ENCODE results near the gene COMMD9.

COMMD9 gene

DNA sequence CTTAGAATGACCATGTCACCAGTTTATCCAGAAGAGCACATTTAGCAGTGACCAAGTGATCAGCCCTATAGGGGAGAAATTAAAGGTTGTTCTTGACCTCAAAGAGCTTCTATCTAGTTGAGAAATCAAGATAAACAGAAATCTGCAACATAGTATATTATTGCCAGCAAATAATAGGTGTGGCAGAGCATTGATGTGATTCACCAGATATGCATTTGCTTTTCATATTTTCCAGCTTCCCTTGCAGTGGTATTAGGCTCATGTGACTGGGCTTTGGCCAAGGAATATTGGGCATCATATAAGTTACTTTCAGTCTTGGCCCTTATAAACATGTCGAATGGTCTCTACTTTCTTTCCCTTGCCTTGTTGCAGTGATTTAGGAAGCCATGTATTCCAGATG is 34.5 kb downstream of the COMMD9 start:
- Histone ChIP-seq H3K9me3 (ENCODE audit: control insufficient read depth, insufficient read depth, low read length) (peaks cover 4% of the 10 kb centered on the region; the same call in 1 of the 2 replicates), H3K9ac (ENCODE audit: low read depth, low read length) (no peak overlapping the region)

DNA sequence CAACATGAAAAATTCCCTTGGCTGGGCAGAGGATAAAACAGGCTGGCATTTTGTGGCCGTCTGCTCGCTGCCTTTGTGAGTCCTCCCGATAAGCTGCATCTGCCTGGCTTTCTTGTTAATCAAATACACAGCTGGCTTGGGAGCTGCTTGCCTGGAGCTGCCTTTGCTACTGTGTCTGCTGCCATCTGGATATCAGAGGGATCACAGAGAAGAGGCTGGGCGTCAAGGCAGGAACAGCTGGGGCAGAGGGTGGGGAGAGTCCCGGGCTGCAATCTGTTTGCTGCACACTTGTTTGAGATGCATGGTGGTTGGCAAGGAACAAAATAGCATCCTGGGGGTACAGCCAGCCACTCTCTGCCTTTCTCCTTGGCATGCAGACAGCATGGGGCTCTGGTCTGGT is 36.0 kb downstream of the COMMD9 start:
- H3K36me3 ChIP-seq (ENCODE audit: insufficient read depth, low read length): no peaks in the 10 kb centered on the region
- H3K9me3 ChIP-seq (ENCODE audit: control insufficient read depth, insufficient read depth, low read length): peaks cover 4% of the 10 kb centered on the region; the same call in 1 of the 2 replicates
- H3K4me1 ChIP-seq (ENCODE audit: insufficient read depth, low read length): no peaks in the 10 kb centered on the region
- H3K9ac ChIP-seq (ENCODE audit: low read depth, low read length): no peak overlapping the region

More for the DNA sequence above, 34.5 kb downstream of the COMMD9 start:
- Histone ChIP-seq H3K4me1 (ENCODE audit: insufficient read depth, low read length) (no peaks in the 10 kb centered on the region), H3K36me3 (ENCODE audit: insufficient read depth, low read length) (no peaks in the 10 kb centered on the region)

GRCh38 chr11:36251823-36252222 is 37.4 kb downstream of the COMMD9 start:
- Histone ChIP-seq H3K9ac (ENCODE audit: low read depth, low read length) (no peak overlapping the region), H3K9me3 (ENCODE audit: control insufficient read depth, insufficient read depth, low read length) (peaks cover 4% of the 10 kb centered on the region; the same call in 1 of the 2 replicates), H3K4me1 (ENCODE audit: insufficient read depth, low read length) (no peaks in the 10 kb centered on the region), H3K36me3 (ENCODE audit: insufficient read depth, low read length) (no peaks in the 10 kb centered on the region)

GRCh38 chr11:36249246-36249645 is 40.0 kb downstream of the COMMD9 start:
- 0 out of 2 replicates have a peak, but pooled peaks cover 4% of the 10 kb centered on the region for H3K9me3 ChIP-seq (ENCODE audit: control insufficient read depth, insufficient read depth, low read length)

GRCh38 chr11:36248436-36248835 is 40.8 kb downstream of the COMMD9 start:
- 0 out of 2 replicates have a peak, but pooled peaks cover 4% of the 10 kb centered on the region for H3K9me3 ChIP-seq (ENCODE audit: control insufficient read depth, insufficient read depth, low read length)
- H3K9ac ChIP-seq (ENCODE audit: low read depth, low read length): no peak overlapping the region
- H3K4me1 ChIP-seq (ENCODE audit: insufficient read depth, low read length): no peaks in the 10 kb centered on the region
- H3K36me3 ChIP-seq (ENCODE audit: insufficient read depth, low read length): no peaks in the 10 kb centered on the region

More at GRCh38 chr11:36249246-36249645, 40.0 kb downstream of the COMMD9 start:
- no peaks in the 10 kb centered on the region for H3K36me3 ChIP-seq (ENCODE audit: insufficient read depth, low read length)
- no peak overlapping the region for H3K9ac ChIP-seq (ENCODE audit: low read depth, low read length)
- no peaks in the 10 kb centered on the region for H3K4me1 ChIP-seq (ENCODE audit: insufficient read depth, low read length)

DNA sequence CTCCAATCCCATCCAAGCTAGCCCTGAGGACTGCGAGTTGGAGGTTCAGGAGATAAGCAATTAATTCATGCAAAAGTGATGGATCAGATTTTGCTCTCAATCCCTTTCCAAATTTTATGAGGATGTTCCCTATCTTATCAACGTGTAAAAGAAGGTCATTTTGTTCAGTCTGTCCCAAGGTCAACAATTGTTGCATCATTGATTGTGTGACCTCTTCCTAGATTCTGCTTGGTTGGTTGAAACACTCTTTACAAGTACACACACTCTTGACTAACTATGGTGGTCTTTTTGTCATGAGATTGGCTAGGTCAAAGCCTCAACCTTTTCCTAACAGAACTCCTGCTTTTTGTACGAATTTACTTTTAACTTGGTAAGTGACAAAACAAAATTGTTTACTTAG is 41.7 kb downstream of the COMMD9 start:
- no peak overlapping the region for H3K9ac ChIP-seq (ENCODE audit: low read depth, low read length)
- H3K9me3 ChIP-seq (ENCODE audit: control insufficient read depth, insufficient read depth, low read length): 0 out of 2 replicates have a peak, but pooled peaks cover 4% of the 10 kb centered on the region
- H3K36me3 ChIP-seq (ENCODE audit: insufficient read depth, low read length): no peaks in the 10 kb centered on the region
- H3K4me1 ChIP-seq (ENCODE audit: insufficient read depth, low read length): no peaks in the 10 kb centered on the region

DNA sequence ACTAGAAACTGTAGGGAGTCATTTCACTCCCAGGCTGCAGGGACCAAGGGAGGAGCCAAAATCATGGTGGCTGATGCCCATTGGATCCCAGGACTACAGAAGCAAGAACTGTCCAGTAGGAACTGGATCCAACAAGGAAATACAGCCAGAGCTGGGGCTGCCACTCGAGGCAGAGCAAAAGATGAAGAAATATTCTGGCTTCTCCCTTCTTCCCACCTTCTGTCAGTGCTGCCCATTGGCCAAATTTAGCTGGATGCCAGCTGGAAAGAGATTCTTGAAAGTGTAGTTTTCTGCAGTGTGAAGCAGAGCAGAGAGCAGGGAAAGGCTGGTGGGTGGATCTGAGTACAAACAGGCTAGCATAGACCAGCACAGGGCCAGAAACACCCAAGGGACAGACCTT is 45.6 kb downstream of the COMMD9 start:
- H3K9ac ChIP-seq (ENCODE audit: low read depth, low read length): no peak overlapping the region

GRCh38 chr11:36241497-36241896 is 47.7 kb downstream of the COMMD9 start:
- Histone ChIP-seq H3K9ac (ENCODE audit: low read depth, low read length) (no peak overlapping the region), H3K9me3 (ENCODE audit: control insufficient read depth, insufficient read depth, low read length) (no peaks in the 10 kb centered on the region), H3K36me3 (ENCODE audit: insufficient read depth, low read length) (no peaks in the 10 kb centered on the region), H3K4me1 (ENCODE audit: insufficient read depth, low read length) (no peaks in the 10 kb centered on the region)

More for the DNA sequence above, 45.6 kb downstream of the COMMD9 start:
- Histone ChIP-seq H3K9me3 (ENCODE audit: control insufficient read depth, insufficient read depth, low read length) (no peaks in the 10 kb centered on the region), H3K36me3 (ENCODE audit: insufficient read depth, low read length) (no peaks in the 10 kb centered on the region), H3K4me1 (ENCODE audit: insufficient read depth, low read length) (no peaks in the 10 kb centered on the region)

- Histone ChIP-seq H3K9me3 (ENCODE audit: control insufficient read depth, insufficient read depth, low read length) (no peaks in the 10 kb centered on the region), H3K9ac (ENCODE audit: low read depth, low read length) (no peak overlapping the region), H3K36me3 (ENCODE audit: insufficient read depth, low read length) (no peaks in the 10 kb centered on the region), H3K4me1 (ENCODE audit: insufficient read depth, low read length) (no peaks in the 10 kb centered on the region)
Observed at GRCh38 chr11:36240801-36241200, 48.4 kb downstream of the COMMD9 start.

- Histone ChIP-seq H3K4me1 (ENCODE audit: insufficient read depth, low read length) (no peaks in the 10 kb centered on the region), H3K36me3 (ENCODE audit: insufficient read depth, low read length) (no peaks in the 10 kb centered on the region), H3K9me3 (ENCODE audit: control insufficient read depth, insufficient read depth, low read length) (no peaks in the 10 kb centered on the region), H3K9ac (ENCODE audit: low read depth, low read length) (no peak overlapping the region)
Observed at GRCh38 chr11:36240173-36240572, 49.1 kb downstream of the COMMD9 start.

DNA sequence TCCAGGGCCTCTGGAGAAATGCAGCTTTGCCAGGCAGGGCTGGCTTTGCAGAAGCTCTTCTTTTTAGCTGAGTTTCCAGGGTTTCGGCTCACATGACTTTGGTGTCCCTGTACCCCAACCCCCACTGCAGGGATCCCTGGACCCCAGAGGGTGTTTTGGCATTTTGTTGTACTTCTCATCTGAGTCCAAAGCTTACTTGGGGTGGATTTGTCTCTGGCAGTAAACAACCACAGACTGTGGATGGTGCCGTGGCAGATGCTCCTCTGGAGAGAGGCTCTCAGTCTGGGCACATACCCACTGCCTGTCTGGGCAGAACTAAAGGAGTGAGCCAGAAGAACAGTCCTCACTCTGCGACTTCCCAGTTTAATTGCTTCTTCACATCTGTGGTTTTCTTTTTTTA is 49.6 kb downstream of the COMMD9 start:
- H3K36me3 ChIP-seq (ENCODE audit: insufficient read depth, low read length): no peaks in the 10 kb centered on the region
- H3K9ac ChIP-seq (ENCODE audit: low read depth, low read length): no peak overlapping the region
- H3K9me3 ChIP-seq (ENCODE audit: control insufficient read depth, insufficient read depth, low read length): no peaks in the 10 kb centered on the region
- no peaks in the 10 kb centered on the region for H3K4me1 ChIP-seq (ENCODE audit: insufficient read depth, low read length)

DNA sequence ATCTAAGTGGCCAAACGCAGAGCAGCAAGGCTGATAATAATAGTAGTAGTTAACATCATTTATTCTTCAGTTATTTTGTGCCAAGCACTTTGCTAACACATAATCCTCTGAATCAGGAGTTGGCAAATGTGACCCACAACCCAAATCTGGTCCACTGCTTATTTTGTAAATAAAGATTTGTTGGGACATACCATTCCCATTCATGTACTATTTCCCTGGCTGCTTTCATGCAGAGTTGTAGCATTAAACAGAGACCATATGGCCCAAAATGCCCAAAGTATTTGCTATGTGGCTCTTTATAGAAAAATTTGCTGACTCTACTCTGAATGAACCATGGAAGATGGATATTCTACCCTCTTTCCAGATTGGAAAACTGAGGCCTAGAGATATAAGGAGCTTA is 50.3 kb downstream of the COMMD9 start:
- no peaks in the 10 kb centered on the region for H3K4me1 ChIP-seq (ENCODE audit: insufficient read depth, low read length)
- H3K36me3 ChIP-seq (ENCODE audit: insufficient read depth, low read length): no peaks in the 10 kb centered on the region
- no peaks in the 10 kb centered on the region for H3K9me3 ChIP-seq (ENCODE audit: control insufficient read depth, insufficient read depth, low read length)
- H3K9ac ChIP-seq (ENCODE audit: low read depth, low read length): no peak overlapping the region

DNA sequence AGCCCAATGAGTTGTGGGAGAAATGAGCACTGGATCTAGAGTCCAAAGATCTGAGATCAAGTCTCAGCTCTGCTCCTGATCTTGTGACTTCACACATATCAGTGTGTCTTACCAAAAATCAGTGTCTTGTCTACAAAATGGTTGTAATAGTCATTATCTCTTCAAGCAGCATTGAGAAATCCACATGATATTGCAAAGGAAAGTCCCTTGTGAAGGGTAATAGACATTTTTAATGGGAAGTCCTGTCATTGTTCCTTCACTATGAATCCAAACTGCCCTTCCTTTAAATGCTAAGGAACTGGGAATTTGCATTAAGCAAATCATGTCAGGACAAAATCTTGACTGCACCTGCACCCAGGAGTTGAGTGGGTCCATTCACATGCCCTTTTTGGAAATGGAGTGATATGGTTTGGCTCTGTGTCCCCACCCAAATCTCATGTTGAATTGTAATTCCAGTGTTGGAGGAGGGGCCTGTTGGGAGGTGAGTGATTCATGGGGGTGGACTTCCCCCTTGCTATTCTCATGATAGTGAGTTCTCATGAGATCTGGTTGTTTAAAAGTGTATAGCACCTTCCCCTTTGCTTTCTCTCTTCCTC is 51.1 kb downstream of the COMMD9 start:
- no peaks in the 10 kb centered on the region for H3K36me3 ChIP-seq (ENCODE audit: insufficient read depth, low read length)
- no peaks in the 10 kb centered on the region for H3K4me1 ChIP-seq (ENCODE audit: insufficient read depth, low read length)
- H3K9me3 ChIP-seq (ENCODE audit: control insufficient read depth, insufficient read depth, low read length): no peaks in the 10 kb centered on the region

GRCh38 chr11:36237391-36237790 is 51.8 kb downstream of the COMMD9 start:
- H3K36me3 ChIP-seq (ENCODE audit: insufficient read depth, low read length): peaks cover 2% of the 10 kb centered on the region; the same call in 1 of the 2 replicates
- no peaks in the 10 kb centered on the region for H3K9me3 ChIP-seq (ENCODE audit: control insufficient read depth, insufficient read depth, low read length)
- no peak overlapping the region for H3K9ac ChIP-seq (ENCODE audit: low read depth, low read length)
- no peaks in the 10 kb centered on the region for H3K4me1 ChIP-seq (ENCODE audit: insufficient read depth, low read length)

More for the DNA sequence above, 51.1 kb downstream of the COMMD9 start:
- H3K9ac ChIP-seq (ENCODE audit: low read depth, low read length): no peak overlapping the region

DNA sequence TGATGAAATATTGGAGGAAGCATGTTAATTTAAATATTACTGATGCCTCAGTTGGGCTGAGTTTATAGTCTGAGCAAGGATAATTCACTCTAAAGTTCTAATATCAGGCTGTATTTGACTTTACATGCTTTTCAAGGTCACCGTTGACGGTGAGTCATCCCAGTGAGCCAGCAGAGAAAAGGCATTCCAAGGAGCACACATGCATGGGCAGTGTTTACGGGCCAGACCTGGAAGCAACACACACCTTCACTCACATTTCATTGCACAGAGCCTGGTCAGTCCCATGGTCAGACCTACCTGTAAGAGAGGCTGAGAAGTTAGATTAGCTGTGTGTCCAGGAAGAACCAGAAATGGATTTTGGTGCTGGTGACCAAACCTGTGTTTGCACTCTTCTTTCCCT is 53.5 kb downstream of the COMMD9 start:
- Histone ChIP-seq H3K4me1 (ENCODE audit: insufficient read depth, low read length) (no peaks in the 10 kb centered on the region), H3K9ac (ENCODE audit: low read depth, low read length) (no peak overlapping the region), H3K36me3 (ENCODE audit: insufficient read depth, low read length) (peaks cover 5% of the 10 kb centered on the region; the same call in 1 of the 2 replicates), H3K9me3 (ENCODE audit: control insufficient read depth, insufficient read depth, low read length) (no peaks in the 10 kb centered on the region)

Data from ES-I3 (cell line).